H9 (cell line): ENCODE results near the gene SYNPO. TPM values are rescaled to one million over a fixed set of nuclear protein-coding genes. Genes with fewer than 3 reads are reported as not detected.

ENCODE experiments used
- DNase-seq: peaks from one replicate; pipeline ENCODE4 v3.0.0-alpha.2; 2017
- H2AFZ ChIP-seq: one replicate; pipeline ENCODE4 v1.6.1; 2013; ENCODE audit warnings: mild to moderate bottlenecking, low read length, control low read depth, moderate library complexity
- H2AK5ac ChIP-seq: 2 replicates; pipeline ENCODE4 v1.6.1; 2013; ENCODE audit warnings: low read length, control low read depth, mixed read lengths; ENCODE audit not compliant: insufficient read length
- H2BK120ac ChIP-seq: one replicate; pipeline ENCODE4 v1.6.1; 2013; ENCODE audit warnings: low read depth, mild to moderate bottlenecking, low read length, control low read depth, inconsistent platforms; ENCODE audit not compliant: poor library complexity, severe bottlenecking
- H2BK12ac ChIP-seq: 2 replicates; pipeline ENCODE4 v1.6.1; 2013; ENCODE audit warnings: low read length, control low read depth, mixed read lengths, low read depth; ENCODE audit not compliant: insufficient read length
- H2BK15ac ChIP-seq: 2 replicates; pipeline ENCODE4 v1.6.1; 2013; ENCODE audit warnings: low read depth, low read length, control low read depth
- H2BK20ac ChIP-seq: one replicate; pipeline ENCODE4 v1.6.1; 2013; ENCODE audit warnings: low read depth, mild to moderate bottlenecking, low read length, control low read depth, inconsistent platforms; ENCODE audit not compliant: poor library complexity, severe bottlenecking
- H2BK5ac ChIP-seq: 2 replicates; pipeline ENCODE4 v1.6.1; 2013; ENCODE audit warnings: low read length, control low read depth, mixed read lengths; ENCODE audit not compliant: insufficient read length
- H3K14ac ChIP-seq: 2 replicates; pipeline ENCODE4 v1.6.1; 2013; ENCODE audit warnings: low read length, control low read depth; ENCODE audit not compliant: insufficient read depth
- H3K18ac ChIP-seq: 2 replicates; pipeline ENCODE4 v1.6.1; 2013; ENCODE audit warnings: low read depth, mild to moderate bottlenecking, mixed read lengths, low read length, control low read depth; ENCODE audit not compliant: insufficient read length
- H3K23ac ChIP-seq: 2 replicates; pipeline ENCODE4 v1.6.1; 2013; ENCODE audit warnings: low read length, control low read depth, mixed read lengths, low read depth; ENCODE audit not compliant: insufficient read length
- H3K23me2 ChIP-seq: 2 replicates; pipeline ENCODE4 v1.6.1; 2013; ENCODE audit warnings: low read depth, mild to moderate bottlenecking, mixed read lengths, low read length, control low read depth; ENCODE audit not compliant: insufficient read length, poor library complexity, severe bottlenecking
- H3K27ac ChIP-seq: 2 replicates; pipeline ENCODE4 v1.5.1; 2013; ENCODE audit warnings: low read length, control low read depth, mixed read lengths, low read depth; ENCODE audit not compliant: insufficient read length
- H3K27me3 ChIP-seq: 2 replicates; pipeline ENCODE4 v1.6.1; 2013; ENCODE audit warnings: low read length, control low read depth, inconsistent platforms; ENCODE audit not compliant: insufficient read depth
- H3K4ac ChIP-seq: 2 replicates; pipeline ENCODE4 v1.6.1; 2013; ENCODE audit warnings: low read depth, mild to moderate bottlenecking, control low read depth, inconsistent platforms, low read length, moderate library complexity
- H3K4me1 ChIP-seq: 2 replicates; pipeline ENCODE4 v1.6.1; 2013; ENCODE audit warnings: low read length, control low read depth, inconsistent platforms; ENCODE audit not compliant: insufficient read depth
- H3K4me2 ChIP-seq: 2 replicates; pipeline ENCODE4 v1.6.1; 2013; ENCODE audit warnings: low read length, control low read depth, mixed read lengths; ENCODE audit not compliant: insufficient read length, insufficient read depth
- H3K56ac ChIP-seq: 2 replicates; pipeline ENCODE4 v1.6.1; 2013; ENCODE audit warnings: low read depth, mild to moderate bottlenecking, mixed read lengths, low read length, control low read depth; ENCODE audit not compliant: insufficient read length
- H3K79me1 ChIP-seq: 2 replicates; pipeline ENCODE4 v1.6.1; 2013; ENCODE audit warnings: low read depth, mild to moderate bottlenecking, moderate library complexity, low read length, control low read depth, inconsistent platforms; ENCODE audit not compliant: insufficient read depth, poor library complexity, severe bottlenecking
- H3K79me2 ChIP-seq: 2 replicates; pipeline ENCODE4 v1.6.1; 2013; ENCODE audit warnings: low read length, control low read depth, inconsistent platforms; ENCODE audit not compliant: insufficient read depth
- H3K9ac ChIP-seq: 2 replicates; pipeline ENCODE4 v1.6.1; 2013; ENCODE audit warnings: low read length, control low read depth, mixed read lengths; ENCODE audit not compliant: insufficient read length; ENCODE audit errors: extremely low read depth
- H3K9me3 ChIP-seq: one replicate; pipeline ENCODE4 v1.6.1; 2013; ENCODE audit warnings: low read depth, low read length, inconsistent platforms; ENCODE audit not compliant: control insufficient read depth
- H3T11ph ChIP-seq: one replicate; pipeline ENCODE4 v1.6.1; 2013; ENCODE audit warnings: mild to moderate bottlenecking, low read length, control low read depth, inconsistent platforms
- H4K20me1 ChIP-seq: one replicate; pipeline ENCODE4 v1.6.1; 2013; ENCODE audit not compliant: control insufficient read depth, insufficient read length, insufficient read depth
- H4K5ac ChIP-seq: 2 replicates; pipeline ENCODE4 v1.6.1; 2013; ENCODE audit warnings: low read depth, mild to moderate bottlenecking, mixed read lengths, low read length, control low read depth; ENCODE audit not compliant: insufficient read length
- H4K8ac ChIP-seq: replicated peaks from 2 replicates; pipeline ENCODE4 v1.6.1; 2013; ENCODE audit warnings: low read length, control low read depth, mixed read lengths, low read depth; ENCODE audit not compliant: insufficient read length
- H4K91ac ChIP-seq: 2 replicates; pipeline ENCODE4 v1.6.1; 2013; ENCODE audit warnings: low read depth, mild to moderate bottlenecking, moderate library complexity, mixed read lengths, low read length, control low read depth; ENCODE audit not compliant: insufficient read length
- H3K27ac Mint-ChIP-seq, 3 experiments: 2 replicates in 2 of 3; 3 replicates in 1 of 3; pipeline ENCODE4 v1.8.0; 2020 to 2021; ENCODE audit warnings: mixed read lengths in 3 of 3, mild to moderate bottlenecking in 1 of 3, moderate library complexity in 1 of 3
- H3K27me3 Mint-ChIP-seq: 2 replicates; pipeline ENCODE4 v1.8.0; 2021; ENCODE audit warnings: low read depth, mild to moderate bottlenecking, moderate library complexity, mixed read lengths
- H3K36me3 Mint-ChIP-seq, 3 experiments: 2 replicates in 2 of 3; 3 replicates in 1 of 3; pipeline ENCODE4 v1.8.0; 2020 to 2021; ENCODE audit warnings: low read depth in 3 of 3, mixed read lengths in 3 of 3; ENCODE audit not compliant: insufficient read depth in 1 of 3
- H3K4me1 Mint-ChIP-seq, 2 experiments: 2 replicates each; pipeline ENCODE4 v1.8.0; 2020; ENCODE audit warnings: mixed read lengths in 2 of 2
- H3K4me3 Mint-ChIP-seq, 2 experiments: 2 replicates in 1 of 2; 3 replicates in 1 of 2; pipeline ENCODE4 v1.8.0; 2020 to 2021; ENCODE audit warnings: mild to moderate bottlenecking in 2 of 2, mixed read lengths in 2 of 2, moderate library complexity in 1 of 2
- H3K9me3 Mint-ChIP-seq, 2 experiments: 2 replicates in 1 of 2; 3 replicates in 1 of 2; pipeline ENCODE4 v1.8.0; 2020; ENCODE audit warnings: mild to moderate bottlenecking in 2 of 2, mixed read lengths in 2 of 2, moderate library complexity in 1 of 2
- CTCF ChIP-seq: fragments of 200-600 bp; sonication (generic); conservative IDR thresholded peaks from 3 replicates; pipeline ENCODE4 v1.8.0; 2021; ENCODE audit warnings: antibody characterized with exemption, mild to moderate bottlenecking
- WGBS: extraction: QIAGEN DNeasy Blood & Tissue Kit; methylation state at CpG from one replicate; pipeline ENCODE4 v1.1.7; 2013; ENCODE audit warnings: missing lambda C conversion rate, low lambda C conversion rate, mixed read lengths; ENCODE audit not compliant: insufficient read length; ENCODE audit errors: extremely low coverage; 5-methylcytosine and 5-hydroxymethylcytosine counted together
- total RNA-seq: library from RNA; stranded (reverse); gene quantifications from 2 replicates; pipeline ENCODE4 v1.2.1, GENCODE V29; 2021

The SYNPO gene
- total RNA-seq, 1 experiment from 2014 or later, result 1.7 TPM

- no peak for TF ChIP-seq CTCF
- no peak overlapping the region for H4K8ac ChIP-seq
- no peak overlapping the region for H2BK20ac ChIP-seq
- H4K20me1 ChIP-seq, result no peaks in the 10 kb centered on the region
- no peak for DNase-seq
- H3K23me2 ChIP-seq, result no peaks in the 10 kb centered on the region
- no peak overlapping the region for H3K56ac ChIP-seq
- H3K23ac ChIP-seq, result no peak overlapping the region
- no peak overlapping the region for H2BK120ac ChIP-seq
- H4K91ac ChIP-seq, result no peak overlapping the region
- no peaks in the 10 kb centered on the region; a peak in 1 of 7 replicates for H3K36me3 Mint-ChIP-seq
- no peak overlapping the region for H3T11ph ChIP-seq
- H3K79me2 ChIP-seq, result no peaks in the 10 kb centered on the region
- H2AK5ac ChIP-seq, result no peak overlapping the region
- no peak overlapping the region; a peak in 1 of 7 replicates for H3K27ac Mint-ChIP-seq
- no peaks in the 10 kb centered on the region for H3K9me3 Mint-ChIP-seq
- no peak overlapping the region for H3K18ac ChIP-seq
- H3K27ac ChIP-seq, result no peak overlapping the region
- no peak overlapping the region for H2BK5ac ChIP-seq
- H3K79me1 ChIP-seq, result no peaks in the 10 kb centered on the region
- no peak overlapping the region for H3K4me2 ChIP-seq
- H3K27me3 ChIP-seq, result no peaks in the 10 kb centered on the region
- no peak overlapping the region for H4K5ac ChIP-seq
- H2BK15ac ChIP-seq, result no peak overlapping the region
- no peaks in the 10 kb centered on the region for H3K4me1 ChIP-seq
- no CpG with 5 or more reads among the region's 11 CpGs for WGBS
- H3K9ac ChIP-seq, result no peak overlapping the region
- H3K14ac ChIP-seq, result no peak overlapping the region
- no peak overlapping the region for H3K4ac ChIP-seq
- no peaks in the 10 kb centered on the region for H3K9me3 ChIP-seq
- H2BK12ac ChIP-seq, result no peak overlapping the region
- peaks cover 10 to 15% of the 10 kb centered on the region in 2 experiments for H3K4me1 Mint-ChIP-seq
- no peak overlapping the region for H2AFZ ChIP-seq
- H3K27me3 Mint-ChIP-seq, result no peaks in the 10 kb centered on the region; the same call in 1 of the 2 replicates
- no peak overlapping the region for H3K4me3 Mint-ChIP-seq
Measured at GRCh38 chr5:150599917-150600511, 40.4 kb upstream of the SYNPO start.
